Stimulated activated CD8-positive, alpha-beta memory T cell treated with anti-CD3 and anti-CD28 coated beads, Interleukin-15, amount 100 ng/mL, for 4 hours (primary cell): ENCODE results near the gene CTNNBIP1.
"Not testable (repeated sequence)": the region's sequence is repeated elsewhere in the genome, so short reads cannot be mapped to it uniquely, and the experiment has no call there.

ENCODE experiments used
- DNase-seq, 2 donors: peaks; one replicate each; pipeline ENCODE4 v3.0.0-alpha.2; 2020; ENCODE audit warnings: low read depth in 2 of 2

CTNNBIP1 gene

GRCh38 chr1:9805006-9805508 is 105.0 kb downstream of the CTNNBIP1 start:
- DNase-seq, result no peak

GRCh38 chr1:9803003-9803918 is 106.8 kb downstream of the CTNNBIP1 start:
- DNase-seq, result not testable (repeated sequence)

GRCh38 chr1:9801909-9802308 is 108.2 kb downstream of the CTNNBIP1 start:
- DNase-seq, result no peak
